Stimulated activated CD8-positive, alpha-beta memory T cell treated with anti-CD3 and anti-CD28 coated beads, Interleukin-2, amount 100 ng/mL, for 1 hour (primary cell): ENCODE results near the gene FAM110D.

Experiments
- DNase-seq, 2 donors: peaks; one replicate each; pipeline ENCODE4 v3.0.0-alpha.2; 2020; ENCODE audit warnings: low read depth in 2 of 2

Gene FAM110D

DNA sequence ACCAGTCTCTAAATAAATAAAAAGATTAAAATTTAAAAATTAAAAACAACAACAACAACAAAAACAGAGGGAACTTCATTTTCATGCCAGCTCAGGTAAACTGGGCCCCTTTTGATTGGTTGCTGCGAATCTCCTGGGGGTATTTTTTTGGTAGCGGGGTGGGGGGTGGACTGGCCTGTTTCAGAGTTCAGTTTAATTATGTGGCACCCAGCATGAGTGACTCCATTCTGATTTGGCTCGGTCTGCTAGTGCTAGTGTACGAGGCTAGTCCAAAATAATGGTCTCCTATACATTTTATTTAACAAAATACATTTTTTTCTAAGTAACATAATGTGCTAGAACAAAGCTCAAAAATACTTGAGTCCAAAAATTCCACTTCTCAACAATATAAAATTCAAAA is 29.1 kb upstream of the FAM110D start:
- no peak for DNase-seq

DNA sequence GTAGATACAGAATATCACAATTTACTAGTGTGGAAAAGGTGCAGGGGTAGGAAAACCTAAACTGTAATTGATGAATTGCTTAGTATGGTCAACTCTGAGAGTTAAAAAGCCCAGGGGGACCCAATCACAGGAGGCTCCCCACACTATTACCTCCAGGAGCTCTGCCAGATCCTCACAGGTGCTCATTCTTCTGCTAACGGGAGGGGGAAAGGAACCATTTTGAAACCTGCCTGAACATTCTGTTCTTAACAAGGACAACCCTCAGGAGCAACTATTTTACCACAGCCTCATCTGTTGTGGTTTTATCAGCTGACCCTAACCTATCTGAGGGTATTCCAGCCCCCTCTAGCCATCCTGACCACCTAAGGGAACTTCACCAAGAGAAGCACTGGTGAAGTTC is 28.2 kb upstream of the FAM110D start:
- DNase-seq, result no peak

DNA sequence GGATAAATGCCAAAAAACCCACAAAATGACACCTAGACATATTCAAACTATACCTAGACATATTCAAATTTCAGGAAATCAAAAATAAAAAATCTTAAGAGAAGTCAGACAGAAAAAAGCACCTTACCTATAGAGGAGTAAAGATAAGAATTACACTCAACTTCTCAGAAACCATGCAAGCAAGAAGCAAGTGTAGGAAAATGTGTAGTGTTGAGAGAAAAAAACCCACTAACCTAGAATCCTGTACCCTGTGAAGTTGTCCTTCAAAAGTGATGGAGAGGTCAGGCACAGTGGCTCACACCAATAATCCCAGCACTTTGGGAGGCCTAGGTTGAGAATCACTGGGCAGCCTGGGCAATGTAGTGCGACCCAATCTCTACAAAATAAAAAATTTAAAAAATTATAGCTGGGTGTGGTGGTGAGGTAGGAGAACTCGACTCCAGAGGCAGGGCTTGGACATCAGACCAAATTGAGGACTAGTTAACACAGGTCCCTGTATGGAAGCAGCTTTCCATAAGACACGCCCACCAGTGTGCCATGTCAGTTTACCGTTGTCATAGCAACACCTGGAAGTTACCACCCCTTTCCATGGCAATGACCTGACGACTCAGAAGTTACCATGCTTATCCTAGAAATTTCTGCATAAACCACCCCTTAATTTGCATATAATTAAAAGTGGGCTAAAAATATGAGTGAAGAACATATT is 26.6 kb upstream of the FAM110D start:
- DNase-seq, result no peak

DNA sequence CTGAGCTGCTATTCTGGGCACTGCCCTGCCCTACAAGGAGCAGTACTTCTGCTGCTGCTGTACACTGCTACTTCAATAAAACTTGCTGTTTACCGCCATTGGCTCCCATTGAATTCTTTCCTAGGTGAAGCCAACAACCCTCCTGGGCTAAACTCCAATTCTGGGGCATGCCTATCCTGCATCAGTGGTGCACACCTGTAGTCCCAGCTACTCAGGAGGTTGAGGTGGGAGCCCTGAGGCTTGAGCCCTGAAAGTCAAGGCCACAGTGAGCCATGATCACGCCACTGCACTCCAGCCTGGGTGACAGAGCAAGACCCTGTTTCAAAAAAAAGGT is 26.1 kb upstream of the FAM110D start:
- no peak for DNase-seq

DNA sequence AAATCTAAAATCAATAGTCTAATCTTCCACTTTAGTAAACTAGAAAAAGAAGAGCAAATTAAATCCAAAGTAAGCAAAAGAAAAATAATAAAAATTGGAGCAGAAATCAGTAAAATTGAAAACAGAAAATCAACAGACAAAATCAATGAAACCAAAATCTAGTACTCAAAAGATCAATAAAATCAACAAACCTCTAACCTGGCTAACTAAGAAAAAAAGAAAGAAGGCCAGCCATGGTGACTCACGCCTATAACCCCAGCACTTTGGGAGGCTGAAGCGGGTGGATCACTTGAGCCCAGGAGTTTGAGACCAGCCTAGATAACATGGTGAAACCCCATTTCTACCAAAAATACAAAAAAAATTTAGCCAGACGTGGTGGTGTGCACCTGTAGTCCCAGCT is 24.4 kb upstream of the FAM110D start:
- no peak for DNase-seq

DNA sequence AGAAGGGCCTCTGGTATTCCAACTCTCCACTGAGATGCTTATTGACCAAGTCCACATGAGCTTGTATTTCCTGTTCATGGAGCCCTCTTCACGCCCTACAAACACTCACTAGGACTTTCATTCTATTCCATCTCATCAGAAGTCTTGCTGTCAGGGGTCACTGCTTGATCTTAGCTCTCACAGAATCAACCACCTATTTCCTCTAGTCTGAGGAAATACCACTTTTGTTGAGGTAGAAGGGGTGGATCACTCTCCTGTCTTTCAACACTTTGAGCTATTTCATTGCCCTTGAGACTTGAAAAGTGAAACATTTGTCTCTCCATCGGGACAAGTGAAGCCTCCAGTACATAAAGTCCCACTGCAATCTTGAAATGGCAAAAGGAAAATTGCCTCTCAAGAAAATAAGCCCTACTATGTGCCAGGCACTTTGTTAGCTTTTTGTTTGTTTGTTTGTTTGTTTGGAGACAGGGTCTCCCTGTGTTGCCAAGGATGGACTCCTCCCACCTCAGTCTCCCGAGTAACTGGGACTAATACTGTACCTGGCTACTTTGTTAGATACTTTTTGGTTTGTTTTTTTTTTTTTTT is 19.8 kb upstream of the FAM110D start:
- no peak for DNase-seq

DNA sequence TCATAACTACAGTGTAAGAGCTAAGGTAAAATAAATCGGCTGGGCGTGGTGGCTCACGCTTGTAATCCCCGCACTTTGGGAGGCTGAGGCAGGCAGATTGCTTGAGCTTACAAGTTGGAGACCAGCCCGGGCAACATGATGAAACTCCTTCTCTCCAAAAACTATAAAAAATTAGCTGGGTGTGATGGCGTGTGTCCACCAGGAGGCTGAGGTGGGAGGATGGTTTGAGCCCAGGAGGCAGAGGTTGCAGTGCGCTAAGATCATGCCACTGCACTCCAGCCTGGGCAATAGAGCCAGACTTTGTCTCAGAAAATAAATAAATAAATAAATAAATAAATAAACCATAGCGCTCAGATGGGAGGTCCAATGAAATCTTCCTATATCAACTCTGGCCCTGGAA is 16.7 kb upstream of the FAM110D start:
- no peak for DNase-seq

DNA sequence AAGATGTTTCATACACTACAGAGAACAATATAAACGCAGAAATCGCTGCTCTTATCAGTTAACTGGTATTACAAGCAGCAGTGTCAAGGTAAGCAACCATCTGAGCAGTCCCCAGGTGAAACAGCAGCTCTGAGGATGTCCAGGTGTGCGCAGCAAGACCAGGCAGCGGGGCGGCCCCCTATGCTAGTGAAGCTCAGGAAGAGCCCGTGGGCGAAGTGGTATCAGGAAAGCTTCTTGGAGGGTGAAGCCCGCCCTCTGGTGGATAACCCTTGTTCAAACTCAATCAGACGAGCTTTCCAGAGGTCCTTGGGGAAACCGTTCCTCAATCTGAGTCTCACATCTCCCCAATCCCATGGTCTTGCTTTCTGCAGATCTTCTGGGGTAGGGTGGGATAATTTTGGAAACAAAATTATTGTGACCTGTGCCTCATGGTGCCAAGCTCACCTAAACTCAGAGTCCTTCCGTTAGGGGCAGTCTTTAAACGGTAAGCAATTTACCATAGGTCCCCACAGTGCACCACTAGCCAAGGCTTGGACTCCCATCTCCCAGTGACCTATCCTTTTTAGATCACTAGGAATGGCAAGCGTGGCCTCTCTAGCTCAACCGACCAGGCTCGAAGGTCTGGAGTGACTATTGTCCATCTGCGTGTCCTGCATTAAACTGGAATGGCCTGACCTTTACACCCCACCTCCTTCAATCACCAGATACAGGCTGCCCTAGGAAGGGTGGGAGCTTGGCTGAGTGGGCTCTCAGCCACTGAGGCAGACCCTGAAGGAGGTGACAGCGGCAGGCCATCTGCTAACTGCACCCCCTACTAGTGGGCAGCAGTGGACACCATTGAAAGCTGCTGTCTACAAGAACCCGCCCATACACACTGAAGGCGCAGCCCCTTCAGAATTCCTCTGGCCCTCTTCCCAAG is 13.6 kb upstream of the FAM110D start:
- peak; percentile 47 to 55 for DNase-seq

DNA sequence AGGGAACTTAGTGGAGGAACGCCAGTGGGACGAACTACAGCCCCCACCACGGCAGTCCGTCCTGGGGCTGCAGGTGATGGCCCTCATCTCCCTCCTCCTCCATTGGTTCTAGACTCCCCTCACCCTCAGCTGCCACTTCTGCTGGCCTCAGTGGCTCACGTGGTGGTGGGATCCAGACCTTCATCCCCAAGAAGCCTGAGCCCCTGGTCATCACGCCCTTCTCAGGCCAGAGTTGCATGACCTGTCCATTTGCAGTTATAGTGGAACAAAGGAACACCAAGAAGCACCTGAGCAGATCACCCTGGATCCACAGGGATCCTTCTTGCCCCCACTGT is 13.0 kb upstream of the FAM110D start:
- no peak for DNase-seq

DNA sequence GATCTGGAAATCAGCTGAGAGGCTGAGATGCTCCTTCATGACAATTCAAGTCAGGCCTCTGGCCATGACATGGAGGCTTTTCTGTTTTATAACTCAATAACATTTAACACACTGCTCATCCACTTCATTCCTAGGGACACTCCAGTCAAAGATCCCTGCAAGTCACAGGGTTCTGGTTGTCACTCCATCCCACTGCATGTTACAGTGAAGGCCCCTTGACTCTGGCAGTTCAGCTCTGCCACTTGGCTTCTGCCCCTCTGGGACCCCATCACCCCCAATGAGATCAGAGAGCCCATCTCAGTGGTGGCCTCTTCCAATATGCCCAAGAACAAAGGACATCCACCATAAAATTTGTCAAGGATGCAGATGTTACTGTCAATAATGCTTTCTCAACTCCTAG is 10.0 kb upstream of the FAM110D start:
- no peak for DNase-seq

DNA sequence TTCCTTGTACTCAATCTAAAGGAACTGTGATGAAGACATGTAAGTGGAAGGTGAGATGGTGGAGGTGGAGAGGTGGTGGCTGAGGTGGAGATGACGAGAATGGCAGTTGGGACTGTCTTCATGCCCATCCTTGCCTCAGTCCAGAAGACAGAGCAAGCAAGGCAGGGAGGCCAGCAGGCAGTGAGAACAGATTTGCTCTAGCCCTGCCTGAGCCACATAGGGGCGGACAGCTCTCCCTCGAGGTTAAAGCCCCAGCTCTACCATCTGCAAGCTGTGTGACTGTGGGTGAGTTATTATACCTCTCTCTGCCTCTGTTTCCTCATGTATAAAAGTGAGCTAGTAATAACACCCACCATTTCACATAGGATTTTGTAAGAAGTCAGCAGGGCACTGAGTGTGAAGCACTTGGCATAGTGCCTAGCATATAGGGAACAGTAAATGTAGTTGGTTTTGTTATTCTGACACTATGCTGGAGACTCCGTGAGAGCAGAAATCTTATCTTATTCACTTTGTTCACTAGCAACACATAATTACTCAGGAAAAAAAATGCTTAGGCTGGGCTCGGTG is 4.8 kb upstream of the FAM110D start:
- no peak for DNase-seq

DNA sequence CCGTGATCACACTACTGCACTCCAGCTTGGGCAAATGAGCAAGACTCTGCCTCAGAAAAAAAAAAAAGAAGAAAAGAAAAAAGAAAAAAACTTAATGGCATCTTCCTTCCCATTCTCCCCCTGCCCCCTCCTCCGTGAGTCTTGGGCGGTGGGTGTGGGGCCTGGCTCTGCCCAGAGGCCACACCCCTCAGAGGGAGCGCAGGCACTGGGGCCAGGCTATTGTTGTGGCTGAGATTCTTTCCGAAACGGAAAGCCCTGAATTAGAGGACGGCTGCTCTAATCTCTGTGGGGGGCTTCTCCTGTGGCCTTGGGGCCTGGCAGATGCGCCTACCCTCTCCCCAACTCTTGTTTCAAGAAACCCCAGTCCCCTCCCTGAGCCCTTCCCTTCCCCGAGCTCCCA is 4.1 kb upstream of the FAM110D start:
- DNase-seq, result no peak

DNA sequence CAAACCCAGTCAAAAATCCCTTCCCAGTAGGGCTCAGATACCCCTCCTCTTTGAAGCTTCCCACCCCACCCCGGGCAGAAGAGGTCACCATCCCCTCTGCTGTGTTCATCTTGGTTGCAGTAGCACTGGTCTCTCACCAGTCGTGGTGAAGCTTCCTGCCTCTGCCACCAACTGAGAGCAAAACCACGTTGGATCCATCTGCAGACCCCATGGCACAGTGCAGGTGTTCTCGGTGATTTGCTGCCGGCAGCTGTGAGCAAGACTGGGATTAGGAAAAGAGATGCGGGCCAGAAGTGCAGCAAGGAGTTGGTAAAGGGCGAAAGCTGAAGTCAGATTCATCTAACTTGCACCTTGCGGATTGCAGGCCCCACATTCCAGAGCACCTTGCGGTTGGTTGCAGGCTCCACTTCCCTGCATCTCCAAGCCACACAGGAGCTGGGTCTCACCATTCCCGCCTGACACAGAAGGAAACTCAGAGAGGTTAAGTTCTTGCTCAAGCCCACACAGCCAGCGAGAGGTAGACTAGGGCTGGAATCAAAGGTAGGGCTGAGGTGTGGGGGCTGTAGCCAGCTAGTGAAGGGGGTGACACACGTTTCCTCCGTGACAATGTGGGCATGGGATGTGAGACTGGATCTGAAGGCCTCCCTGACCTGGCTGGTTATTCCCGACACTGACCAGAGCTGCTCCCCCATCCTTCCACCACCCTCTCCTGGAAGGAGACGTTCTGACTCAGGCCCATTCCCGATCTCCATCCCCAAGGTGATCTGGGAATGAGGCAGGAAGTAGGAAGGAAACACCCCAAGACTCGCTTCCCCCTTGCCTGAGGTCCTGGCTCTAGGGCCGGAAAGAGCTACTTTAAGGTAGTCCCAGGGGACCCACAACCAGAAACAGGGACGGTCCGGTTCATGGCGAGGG is 3.3 kb upstream of the FAM110D start:
- DNase-seq, result no peak

DNA sequence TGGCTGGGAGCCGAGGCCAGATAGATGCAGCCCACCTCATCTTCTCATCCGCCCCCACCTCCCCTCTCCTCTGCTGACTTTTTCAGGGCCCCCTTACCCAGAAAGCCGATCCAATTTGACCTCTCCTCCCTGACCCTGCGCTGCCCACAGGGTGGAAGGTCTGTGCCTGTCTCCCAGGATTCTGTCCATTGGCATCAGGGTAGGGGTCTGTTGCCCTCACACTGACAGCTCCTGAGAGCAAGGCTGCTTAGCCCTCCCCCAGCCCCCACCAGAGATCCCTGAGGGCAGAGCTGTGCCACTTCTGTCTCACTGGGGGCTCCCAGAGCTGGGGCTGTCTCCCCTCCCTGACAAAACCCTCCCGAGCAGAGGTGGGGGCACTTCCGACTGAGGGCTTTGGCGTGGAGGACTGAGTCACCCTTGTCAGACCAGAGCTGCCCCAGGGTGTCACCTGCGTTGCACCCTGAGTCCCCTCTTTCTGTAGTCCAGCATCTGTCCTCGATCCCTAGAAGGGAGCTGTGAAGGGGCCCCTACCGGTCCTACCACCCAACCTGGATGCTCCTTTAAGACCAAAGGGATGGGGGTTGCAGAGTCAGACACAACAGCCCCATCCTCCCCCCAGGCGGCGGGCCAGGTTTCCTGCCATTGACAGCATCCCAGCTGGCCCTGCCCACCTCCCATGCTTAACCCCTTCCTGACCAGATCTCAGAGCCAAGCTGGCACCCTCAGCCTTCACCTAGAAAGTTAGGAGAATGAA is 2.4 kb upstream of the FAM110D start:
- DNase-seq, result no peak

DNA sequence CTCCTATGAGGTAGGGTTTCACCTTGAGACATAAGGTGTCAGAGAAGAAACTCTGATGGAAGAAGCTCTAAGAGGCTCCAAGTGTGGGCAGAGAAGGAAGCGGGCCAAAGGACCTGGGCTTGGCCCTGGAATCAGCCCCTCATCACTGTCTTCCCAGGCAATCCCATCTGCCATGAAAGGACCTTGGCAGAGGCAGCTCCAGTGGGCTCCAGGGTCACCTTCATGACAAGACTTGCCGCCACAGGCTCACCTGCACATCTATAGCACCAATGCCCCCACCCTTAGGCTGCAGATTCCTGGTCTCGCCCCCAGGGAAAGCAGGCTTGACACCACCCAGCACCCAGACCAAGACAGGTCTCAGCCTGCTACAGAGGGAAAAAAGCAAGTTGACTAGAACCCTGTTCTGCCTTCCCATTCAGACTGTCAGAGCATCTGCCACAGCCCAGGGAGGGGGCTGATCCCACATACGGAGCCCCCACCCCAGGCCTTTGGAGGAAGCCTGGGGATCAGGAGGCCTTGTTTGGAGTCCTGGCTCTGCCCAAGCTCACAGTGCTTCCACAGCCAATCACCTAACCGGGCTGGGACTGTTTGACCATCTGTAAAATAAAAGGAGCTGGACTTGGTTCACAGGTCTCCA is 490 bp upstream of the FAM110D start:
- DNase-seq, result no peak

DNA sequence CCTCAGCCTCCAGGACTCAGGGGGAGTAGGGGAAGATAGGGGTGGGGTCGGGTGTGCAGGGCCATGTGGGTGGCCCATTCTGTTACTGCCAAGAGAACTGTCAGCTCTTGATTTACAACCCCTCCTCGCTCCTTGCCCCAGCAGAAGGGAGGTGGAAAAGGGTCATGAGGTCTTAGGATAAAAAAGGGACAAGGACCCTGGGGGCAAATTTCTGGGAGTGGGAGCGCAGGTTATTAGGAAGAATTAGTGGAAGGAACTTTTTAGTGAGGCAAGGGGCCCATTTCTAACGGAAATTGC is 812 bp downstream of the FAM110D start:
- DNase-seq, result no peak

DNA sequence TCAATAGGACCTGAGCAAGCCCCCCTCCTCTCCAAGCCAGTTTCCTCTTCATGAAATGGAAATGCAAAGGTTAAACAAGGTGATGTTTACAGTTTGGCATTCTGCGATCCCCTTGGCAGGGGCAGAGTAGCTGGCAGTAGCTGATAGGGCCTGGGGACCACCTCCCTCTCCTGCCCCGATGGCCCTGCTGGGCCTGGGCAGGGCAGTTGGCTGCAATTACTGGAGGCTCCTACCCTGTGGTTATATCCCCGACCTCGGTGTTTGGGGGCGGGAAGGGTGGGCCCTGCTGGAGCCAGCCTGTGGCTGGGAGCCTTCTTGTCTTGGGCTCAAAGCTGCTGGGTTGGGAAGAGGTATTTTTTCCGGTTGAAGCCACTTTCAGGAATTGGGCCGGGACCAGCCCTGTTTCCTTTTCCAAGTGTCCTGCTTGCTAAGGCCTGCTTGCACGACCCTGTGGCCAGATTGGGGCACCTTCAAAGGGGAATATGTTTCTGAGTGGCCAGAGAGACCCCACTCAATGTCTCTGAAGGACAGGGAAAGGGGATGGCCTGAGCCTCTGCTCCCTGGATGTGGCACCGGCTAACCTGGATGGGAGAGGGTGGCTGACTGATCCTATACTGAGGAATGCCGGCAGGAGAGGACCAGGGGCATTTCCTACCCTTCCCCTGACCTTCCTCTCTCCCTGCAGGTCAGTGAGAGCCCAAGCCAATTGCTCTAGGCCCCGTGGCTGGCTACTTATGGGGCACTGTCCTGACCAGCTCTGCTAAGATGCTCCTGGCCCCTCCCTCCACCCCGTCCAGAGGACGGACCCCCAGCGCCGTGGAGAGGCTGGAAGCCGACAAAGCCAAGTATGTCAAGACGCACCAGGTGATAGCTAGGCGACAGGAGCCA is 1.9 kb downstream of the FAM110D start:
- DNase-seq, result no peak

DNA sequence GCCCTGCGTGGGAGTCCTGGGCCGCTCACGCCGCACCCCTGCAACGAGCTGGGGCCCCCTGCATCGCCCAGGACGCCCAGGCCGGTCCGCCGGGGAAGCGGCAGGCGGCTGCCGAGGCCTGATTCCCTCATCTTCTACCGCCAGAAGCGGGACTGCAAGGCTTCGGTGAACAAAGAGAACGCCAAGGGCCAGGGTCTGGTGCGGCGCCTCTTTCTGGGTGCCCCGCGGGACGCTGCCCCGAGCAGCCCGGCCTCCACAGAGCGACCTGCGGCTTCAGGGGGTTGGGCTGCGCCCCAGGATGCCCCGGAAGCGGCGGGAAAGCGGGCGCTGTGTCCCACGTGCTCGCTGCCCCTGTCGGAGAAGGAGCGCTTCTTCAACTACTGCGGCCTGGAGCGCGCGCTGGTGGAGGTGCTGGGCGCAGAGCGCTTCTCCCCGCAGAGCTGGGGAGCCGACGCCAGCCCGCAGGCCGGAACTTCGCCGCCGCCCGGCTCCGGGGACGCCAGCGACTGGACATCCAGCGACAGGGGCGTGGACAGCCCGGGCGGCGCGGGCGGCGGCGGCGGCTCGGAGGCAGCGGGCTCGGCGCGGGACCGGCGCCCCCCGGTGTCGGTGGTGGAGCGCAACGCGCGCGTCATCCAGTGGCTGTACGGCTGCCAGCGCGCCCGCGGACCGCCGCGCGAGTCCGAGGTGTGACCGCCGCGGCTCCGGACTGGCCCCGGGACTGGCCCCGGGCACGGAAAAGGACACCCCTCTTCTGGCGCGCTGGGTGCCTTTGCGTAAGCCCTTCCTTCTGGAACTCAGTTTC is 2.7 kb downstream of the FAM110D start:
- DNase-seq, result no peak

DNA sequence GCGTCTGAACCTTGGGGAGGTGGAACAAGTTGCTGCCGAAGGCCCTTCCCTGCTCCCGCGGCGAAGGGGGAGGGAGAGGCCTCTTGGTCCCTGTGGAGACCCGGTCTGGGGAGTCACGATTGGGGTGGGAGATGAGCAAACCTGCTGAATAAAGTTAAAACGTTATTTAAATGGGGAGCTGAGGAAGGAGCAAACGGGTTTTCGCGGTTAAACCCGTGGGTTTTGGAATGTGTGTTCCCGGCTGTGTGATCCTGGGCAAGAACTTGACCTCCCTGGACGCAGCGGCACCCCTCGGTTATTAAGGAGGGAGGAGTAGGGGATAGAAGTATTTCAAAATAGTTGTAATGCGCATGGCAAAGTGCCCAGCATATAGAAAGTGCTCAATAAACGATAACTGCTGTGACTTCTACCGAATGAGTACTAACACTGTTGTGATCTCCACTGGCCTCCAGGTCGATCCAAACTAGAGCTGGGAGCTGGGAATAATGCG is 3.4 kb downstream of the FAM110D start:
- no peak for DNase-seq
